Immature natural killer cell (primary cell): ENCODE measurements around the gene NINJ2. TPM values are rescaled to one million over a fixed set of nuclear protein-coding genes. Genes with fewer than 3 reads are reported as not detected.

Experiments used
- DNase-seq, 3 donors: peaks; one replicate each; pipeline ENCODE4 v3.0.0; 2022; ENCODE audit warnings: mixed read lengths in 1 of 3
- H3K27ac Mint-ChIP-seq, 6 donors: one replicate each; pipeline ENCODE4 v1.8.0; 2020; ENCODE audit warnings: mixed read lengths in 6 of 6, mild to moderate bottlenecking in 5 of 6, inconsistent platforms in 4 of 6, moderate library complexity in 3 of 6
- H3K27me3 Mint-ChIP-seq, 3 donors: one replicate each; pipeline ENCODE4 v1.8.0; 2020 to 2021; ENCODE audit warnings: low read depth in 3 of 3, mild to moderate bottlenecking in 3 of 3, mixed read lengths in 3 of 3, moderate library complexity in 3 of 3, inconsistent platforms in 1 of 3
- H3K36me3 Mint-ChIP-seq, 3 donors: one replicate each; pipeline ENCODE4 v1.8.0; 2020; ENCODE audit warnings: mixed read lengths in 3 of 3, inconsistent platforms in 2 of 3, mild to moderate bottlenecking in 2 of 3
- H3K4me1 Mint-ChIP-seq, 2 donors: one replicate each; pipeline ENCODE4 v1.8.0; 2020; ENCODE audit warnings: inconsistent platforms in 2 of 2, mild to moderate bottlenecking in 2 of 2, mixed read lengths in 2 of 2, moderate library complexity in 1 of 2
- H3K4me3 Mint-ChIP-seq, 5 donors: one replicate each; pipeline ENCODE4 v1.8.0; 2020; ENCODE audit warnings: mild to moderate bottlenecking in 5 of 5, mixed read lengths in 5 of 5, inconsistent platforms in 3 of 5, moderate library complexity in 3 of 5
- H3K9me3 Mint-ChIP-seq, 6 donors: one replicate each; pipeline ENCODE4 v1.8.0; 2020; ENCODE audit warnings: mild to moderate bottlenecking in 6 of 6, mixed read lengths in 6 of 6, inconsistent platforms in 4 of 6, moderate library complexity in 3 of 6
- polyA plus RNA-seq, 3 donors: library from polyadenylated mRNA; unstranded; fragments of 300-500 nt; fragmentation: Illumina TruSeq; gene quantifications; one replicate each; pipeline ENCODE4 v1.2.3, GENCODE V29; 2021

The NINJ2 gene
- polyA plus RNA-seq, 3 donors from 2014 or later, result 18.2 to 42.3 (median 25.7) TPM

- peaks cover 53 to 74% of the 10 kb centered on the region in 2 donors for H3K4me1 Mint-ChIP-seq
- DNase-seq, result no peak
- H3K36me3 Mint-ChIP-seq, result peaks cover 0 to 45% (median 12%) of the 10 kb centered on the region in 3 donors
- peaks cover 2 to 9% (median 3%) of the 10 kb centered on the region in 3 donors for H3K27me3 Mint-ChIP-seq
- H3K4me3 Mint-ChIP-seq, result no peak overlapping the region
- H3K27ac Mint-ChIP-seq, result peak overlapping the region in 2 of 6 donors; percentile 26 to 73
- H3K9me3 Mint-ChIP-seq, result peaks cover 0 to 2% (median 0%) of the 10 kb centered on the region in 6 donors
Measured at GRCh38 chr12:558580-558979, 104.7 kb downstream of the NINJ2 start.

- Mint-ChIP-seq H3K36me3 (peaks cover 0 to 47% (median 12%) of the 10 kb centered on the region in 3 donors), H3K9me3 (peaks cover 0 to 2% (median 0%) of the 10 kb centered on the region in 6 donors), H3K27me3 (peaks cover 0 to 7% (median 2%) of the 10 kb centered on the region in 3 donors), H3K4me1 (peaks cover 53 to 74% of the 10 kb centered on the region in 2 donors), H3K4me3 (no peak overlapping the region), H3K27ac (peak overlapping the region in 1 of 6 donors; percentile 22)
- no peak for DNase-seq
Measured at GRCh38 chr12:556498-556897, 106.7 kb downstream of the NINJ2 start.

- Mint-ChIP-seq H3K36me3 (peaks cover 0 to 37% (median 4%) of the 10 kb centered on the region in 3 donors), H3K9me3 (peaks cover 0 to 2% (median 0%) of the 10 kb centered on the region in 6 donors), H3K27ac (peak overlapping the region in 4 of 6 donors; percentile 84 to 97 (median 92)), H3K4me3 (peak overlapping the region in 4 of 5 donors; percentile 89 to 94 (median 92)), H3K27me3 (peaks cover 0 to 7% (median 2%) of the 10 kb centered on the region in 3 donors), H3K4me1 (peaks cover 50 to 66% of the 10 kb centered on the region in 2 donors)
- no peak for DNase-seq
Measured at GRCh38 chr12:554001-554285, 109.3 kb downstream of the NINJ2 start.

GRCh38 chr12:553216-554000 lies 109.8 kb downstream of the NINJ2 start:
- H3K9me3 Mint-ChIP-seq, result peaks cover 0 to 2% (median 0%) of the 10 kb centered on the region in 6 donors
- peak overlapping the region in 4 of 5 donors; percentile 89 to 94 (median 92) for H3K4me3 Mint-ChIP-seq
- H3K27ac Mint-ChIP-seq, result peak overlapping the region in 4 of 6 donors; percentile 84 to 97 (median 92)
- peak in 2 of 3 donors; percentile 60 to 70 for DNase-seq
- peaks cover 50 to 63% of the 10 kb centered on the region in 2 donors for H3K4me1 Mint-ChIP-seq
- H3K27me3 Mint-ChIP-seq, result peaks cover 0 to 7% (median 2%) of the 10 kb centered on the region in 3 donors
- H3K36me3 Mint-ChIP-seq, result peaks cover 0 to 32% (median 4%) of the 10 kb centered on the region in 3 donors

- Mint-ChIP-seq H3K27me3 (peaks cover 0 to 4% (median under 1%) of the 10 kb centered on the region in 3 donors), H3K27ac (peak overlapping the region in 4 of 6 donors; percentile 84 to 97 (median 88)), H3K9me3 (peaks cover 0 to 2% (median 0%) of the 10 kb centered on the region in 6 donors), H3K36me3 (peaks cover 0 to 23% (median 4%) of the 10 kb centered on the region in 3 donors), H3K4me1 (peaks cover 50 to 60% of the 10 kb centered on the region in 2 donors), H3K4me3 (peak overlapping the region; percentile 4 to 94 (median 90))
- no peak for DNase-seq
Measured at GRCh38 chr12:552466-552865, 110.8 kb downstream of the NINJ2 start.

- no peak for DNase-seq
- H3K9me3 Mint-ChIP-seq, result peaks cover 0 to 2% (median 0%) of the 10 kb centered on the region in 6 donors
- peaks cover 0 to 10% (median 0%) of the 10 kb centered on the region in 3 donors for H3K36me3 Mint-ChIP-seq
- peaks cover 49 to 57% of the 10 kb centered on the region in 2 donors for H3K4me1 Mint-ChIP-seq
- peak overlapping the region in 2 of 6 donors; percentile 23 to 76 for H3K27ac Mint-ChIP-seq
- no peak overlapping the region for H3K4me3 Mint-ChIP-seq
- H3K27me3 Mint-ChIP-seq, result peaks cover 0 to 2% (median 2%) of the 10 kb centered on the region in 3 donors
Measured at GRCh38 chr12:550473-551260, 112.6 kb downstream of the NINJ2 start.

GRCh38 chr12:549476-550082 lies 113.7 kb downstream of the NINJ2 start:
- H3K27ac Mint-ChIP-seq, result peak overlapping the region in 1 of 6 donors; percentile 59
- no peak for DNase-seq
- H3K9me3 Mint-ChIP-seq, result peaks cover 0 to 2% (median 0%) of the 10 kb centered on the region in 6 donors
- peaks cover under 1 to 3% (median 2%) of the 10 kb centered on the region in 3 donors for H3K27me3 Mint-ChIP-seq
- peaks cover 0 to 9% (median 0%) of the 10 kb centered on the region in 3 donors for H3K36me3 Mint-ChIP-seq
- no peak overlapping the region for H3K4me3 Mint-ChIP-seq
- peaks cover 49 to 55% of the 10 kb centered on the region in 2 donors for H3K4me1 Mint-ChIP-seq

GRCh38 chr12:547883-548470 lies 115.3 kb downstream of the NINJ2 start:
- H3K27me3 Mint-ChIP-seq, result peaks cover 0 to 7% (median 4%) of the 10 kb centered on the region in 3 donors
- no peaks in the 10 kb centered on the region for H3K9me3 Mint-ChIP-seq
- H3K36me3 Mint-ChIP-seq, result peaks cover 0 to 10% (median 0%) of the 10 kb centered on the region in 3 donors
- H3K4me3 Mint-ChIP-seq, result peak overlapping the region in 1 of 5 donors; percentile 1
- no peak for DNase-seq
- no peak overlapping the region for H3K27ac Mint-ChIP-seq
- peaks cover 41 to 45% of the 10 kb centered on the region in 2 donors for H3K4me1 Mint-ChIP-seq

- Mint-ChIP-seq H3K9me3 (no peaks in the 10 kb centered on the region), H3K4me1 (peaks cover 34 to 37% of the 10 kb centered on the region in 2 donors), H3K27ac (peak overlapping the region in 2 of 6 donors; percentile 40 to 56), H3K4me3 (peak overlapping the region in 2 of 5 donors; percentile 33 to 59), H3K27me3 (peaks cover 0 to 7% (median 4%) of the 10 kb centered on the region in 3 donors), H3K36me3 (peaks cover 0 to 10% (median 0%) of the 10 kb centered on the region in 3 donors)
- DNase-seq, result peak; percentile 65 to 72 (median 70)
Measured at GRCh38 chr12:546920-547845, 116.1 kb downstream of the NINJ2 start.

GRCh38 chr12:546265-546919 lies 116.9 kb downstream of the NINJ2 start:
- H3K27ac Mint-ChIP-seq, result peak overlapping the region in 3 of 6 donors; percentile 47 to 88 (median 59)
- peak overlapping the region in 1 of 5 donors; percentile 61 for H3K4me3 Mint-ChIP-seq
- peaks cover 0 to 10% (median 0%) of the 10 kb centered on the region in 3 donors for H3K36me3 Mint-ChIP-seq
- no peak for DNase-seq
- no peaks in the 10 kb centered on the region for H3K9me3 Mint-ChIP-seq
- peaks cover 2 to 7% (median 4%) of the 10 kb centered on the region in 3 donors for H3K27me3 Mint-ChIP-seq
- H3K4me1 Mint-ChIP-seq, result peaks cover 29 to 30% of the 10 kb centered on the region in 2 donors

- peaks cover 25 to 26% of the 10 kb centered on the region in 2 donors for H3K4me1 Mint-ChIP-seq
- H3K27ac Mint-ChIP-seq, result no peak overlapping the region
- peaks cover 2 to 7% (median 4%) of the 10 kb centered on the region in 3 donors for H3K27me3 Mint-ChIP-seq
- no peak for DNase-seq
- H3K36me3 Mint-ChIP-seq, result peaks cover 0 to 10% (median 0%) of the 10 kb centered on the region in 3 donors
- no peaks in the 10 kb centered on the region for H3K9me3 Mint-ChIP-seq
- no peak overlapping the region for H3K4me3 Mint-ChIP-seq
Measured at GRCh38 chr12:545835-546234, 117.4 kb downstream of the NINJ2 start.
